Skin epidermis (tissue), 12 donors: ENCODE measurements around the gene MTPN.

Experiments
- H3K27ac ChIP-seq, 21 experiments: fragments of 200-600 bp; sonication (generic) in 11 of 21; one replicate each; pipeline ENCODE4 v1.5.0; 2020; ENCODE audit warnings: mild to moderate bottlenecking in 3 of 21, inconsistent platforms in 2 of 21, moderate library complexity in 2 of 21
- H3K4me3 ChIP-seq, 7 experiments: fragments of 200-600 bp; sonication (generic) in 2 of 7; one replicate each; pipeline ENCODE4 v1.5.0; 2020; ENCODE audit warnings: inconsistent platforms in 2 of 7, mild to moderate bottlenecking in 2 of 7, moderate library complexity in 1 of 7

The MTPN gene

DNA sequence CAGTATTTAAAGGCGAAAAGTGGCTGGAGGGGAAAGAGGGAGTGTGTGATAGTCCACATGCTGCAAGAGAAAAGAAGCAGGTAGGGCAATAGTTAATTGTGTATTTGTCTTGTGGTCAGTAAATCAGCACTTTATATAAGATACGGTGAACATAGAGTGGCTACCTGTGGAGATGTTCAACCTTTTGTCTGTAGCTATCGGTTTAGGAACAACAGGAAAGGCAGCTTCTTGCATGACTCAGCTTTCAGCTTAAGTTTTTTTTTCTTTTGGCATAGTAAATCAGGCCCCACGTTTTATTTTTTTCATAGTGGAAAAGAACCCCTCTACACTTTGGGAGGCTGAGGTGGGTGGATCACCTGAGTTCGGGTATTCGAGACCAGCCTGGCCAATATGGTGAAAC is 14.2 kb upstream of the MTPN start:
- H3K27ac ChIP-seq, result no peak overlapping the region

DNA sequence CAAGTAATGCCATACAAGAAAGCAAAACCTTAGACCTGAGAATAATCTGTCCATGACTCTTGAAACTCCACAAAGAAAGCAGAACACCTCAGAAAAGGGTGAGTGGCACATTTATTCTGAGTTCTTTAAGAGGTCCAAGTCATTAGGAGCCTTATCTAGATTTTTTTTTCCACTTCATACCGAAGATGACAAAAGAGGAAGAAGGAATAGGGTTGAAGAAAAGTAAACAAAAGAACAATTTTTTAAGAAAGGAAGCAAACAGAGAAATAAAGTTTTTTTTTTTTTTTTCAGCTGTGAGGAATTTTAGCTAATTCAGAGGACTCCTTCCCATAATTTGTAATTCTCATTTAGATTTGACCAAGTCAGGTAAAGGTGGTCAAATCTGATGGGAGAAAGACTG is 13.1 kb upstream of the MTPN start:
- H3K4me3 ChIP-seq, result no peak overlapping the region
- H3K27ac ChIP-seq, result no peak overlapping the region

More for the DNA sequence above, 14.2 kb upstream of the MTPN start:
- H3K4me3 ChIP-seq, result no peak overlapping the region

DNA sequence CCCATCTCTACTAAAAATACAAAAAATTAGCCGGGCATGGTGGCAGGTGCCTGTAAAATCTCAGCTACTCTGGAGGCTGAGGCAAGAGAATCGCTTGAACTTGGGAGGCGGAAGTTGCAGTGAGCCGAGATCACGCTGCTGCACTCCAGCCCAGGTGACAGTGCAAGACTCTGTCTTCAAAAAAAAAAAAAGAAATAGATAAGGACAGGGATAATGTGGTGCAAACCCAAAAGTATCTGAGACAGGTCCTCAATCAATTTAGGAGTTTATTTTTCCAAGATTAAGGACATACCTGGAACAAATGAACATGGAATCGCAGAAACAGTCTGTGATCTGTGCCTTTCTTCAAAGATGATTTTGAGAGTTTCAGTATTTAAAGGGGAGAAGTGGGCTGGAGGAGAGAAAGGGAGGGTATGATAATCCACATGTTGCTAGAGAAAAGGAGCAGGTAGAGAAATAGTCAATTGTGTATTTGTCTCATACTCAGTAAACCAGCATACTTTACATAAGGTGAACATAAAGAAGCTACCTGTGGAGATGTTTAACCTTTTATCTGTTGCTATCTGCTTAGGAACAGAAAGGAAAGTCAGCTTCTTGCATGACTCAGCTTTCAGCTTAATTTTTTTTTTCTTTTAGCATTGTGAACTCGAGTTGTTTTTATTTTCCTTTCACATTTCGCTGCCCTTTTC is 4.9 kb upstream of the MTPN start:
- Histone ChIP-seq H3K27ac (peak overlapping the region in 10 of 21 experiments; percentile 11 to 86 (median 73)), H3K4me3 (peak overlapping the region in 1 of 7 experiments; percentile 12)

- Histone ChIP-seq H3K4me3 (peak overlapping the region in 3 of 7 experiments; percentile 12 to 18 (median 15)), H3K27ac (peak overlapping the region in 18 of 21 experiments; percentile 7 to 86 (median 71))
These were observed 3.6 kb upstream of the MTPN start for GRCh38 chr7:135980665-135981180.

- H3K4me3 ChIP-seq, result peak overlapping the region in 2 of 7 experiments; percentile 2 to 18
- peak overlapping the region in 19 of 21 experiments; percentile 7 to 86 (median 70) for H3K27ac ChIP-seq
These were observed 2.9 kb upstream of the MTPN start for GRCh38 chr7:135980012-135980551.

DNA sequence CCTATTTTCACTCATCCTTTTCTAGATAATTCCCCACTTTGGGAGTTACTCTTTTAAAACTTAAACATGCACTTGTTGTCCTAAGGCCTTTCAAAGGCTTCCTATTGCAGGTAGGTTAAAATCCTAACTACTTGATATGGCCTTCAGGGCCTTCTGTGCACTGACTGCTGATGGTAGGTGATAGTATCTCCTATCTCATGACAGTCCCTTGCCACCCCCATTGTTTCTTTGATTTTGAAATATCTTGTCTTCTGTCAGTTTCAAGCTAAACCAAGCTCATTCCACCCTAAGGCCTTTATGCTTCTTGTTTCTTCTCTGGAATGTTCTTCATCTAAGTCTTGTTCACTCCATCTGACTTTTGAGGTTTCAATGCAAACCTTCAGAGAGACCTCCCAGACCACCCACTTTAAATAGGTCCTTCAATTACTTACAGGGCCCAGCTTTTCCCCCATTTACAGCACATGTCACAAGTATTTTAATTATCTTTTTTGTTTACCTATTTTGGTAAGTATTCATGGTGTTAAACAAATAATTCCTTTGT is 2.4 kb upstream of the MTPN start:
- Histone ChIP-seq H3K27ac (peak overlapping the region in 14 of 21 experiments; percentile 56 to 86 (median 74)), H3K4me3 (peak overlapping the region in 1 of 7 experiments; percentile 2)

DNA sequence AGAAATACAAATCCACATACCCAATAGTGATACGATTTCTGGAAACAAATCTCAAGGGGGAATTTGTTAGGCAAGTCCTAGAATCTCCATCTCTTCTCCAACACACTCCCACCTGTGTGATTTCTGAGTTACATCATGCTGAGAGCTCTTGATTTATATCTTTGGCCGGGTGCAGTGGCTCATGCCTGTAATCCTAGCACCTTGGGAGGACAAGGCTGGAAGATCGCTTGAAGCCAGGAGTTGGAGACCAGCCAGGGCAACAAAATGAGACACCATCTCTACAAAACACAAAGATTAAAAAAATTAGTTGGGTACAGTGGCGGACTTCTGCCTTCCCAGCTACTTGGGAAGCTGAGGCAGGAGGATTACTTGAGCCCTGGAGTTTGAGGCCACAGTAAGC is 1.5 kb upstream of the MTPN start:
- Histone ChIP-seq H3K27ac (peak overlapping the region in 1 of 21 experiments; percentile 86), H3K4me3 (no peak overlapping the region)

DNA sequence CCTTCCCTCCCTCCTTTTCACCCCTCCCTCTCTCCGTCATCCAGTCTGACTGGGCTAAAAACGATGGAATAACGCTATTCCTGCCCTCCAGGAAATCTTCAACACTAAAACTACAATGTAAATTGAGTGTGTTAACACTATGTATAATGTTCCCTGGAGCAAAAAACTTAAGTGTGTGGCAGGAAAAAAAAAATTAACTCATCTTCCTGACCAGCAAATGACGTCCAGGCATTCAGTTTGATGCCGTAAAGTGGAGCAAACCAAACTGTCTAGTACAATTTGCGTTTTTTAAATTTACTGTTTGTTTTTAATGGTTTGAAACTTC is 545 bp upstream of the MTPN start:
- Histone ChIP-seq H3K27ac (peak overlapping the region in 19 of 21 experiments; percentile 25 to 95 (median 89)), H3K4me3 (peak overlapping the region; percentile 73 to 97 (median 88))

DNA sequence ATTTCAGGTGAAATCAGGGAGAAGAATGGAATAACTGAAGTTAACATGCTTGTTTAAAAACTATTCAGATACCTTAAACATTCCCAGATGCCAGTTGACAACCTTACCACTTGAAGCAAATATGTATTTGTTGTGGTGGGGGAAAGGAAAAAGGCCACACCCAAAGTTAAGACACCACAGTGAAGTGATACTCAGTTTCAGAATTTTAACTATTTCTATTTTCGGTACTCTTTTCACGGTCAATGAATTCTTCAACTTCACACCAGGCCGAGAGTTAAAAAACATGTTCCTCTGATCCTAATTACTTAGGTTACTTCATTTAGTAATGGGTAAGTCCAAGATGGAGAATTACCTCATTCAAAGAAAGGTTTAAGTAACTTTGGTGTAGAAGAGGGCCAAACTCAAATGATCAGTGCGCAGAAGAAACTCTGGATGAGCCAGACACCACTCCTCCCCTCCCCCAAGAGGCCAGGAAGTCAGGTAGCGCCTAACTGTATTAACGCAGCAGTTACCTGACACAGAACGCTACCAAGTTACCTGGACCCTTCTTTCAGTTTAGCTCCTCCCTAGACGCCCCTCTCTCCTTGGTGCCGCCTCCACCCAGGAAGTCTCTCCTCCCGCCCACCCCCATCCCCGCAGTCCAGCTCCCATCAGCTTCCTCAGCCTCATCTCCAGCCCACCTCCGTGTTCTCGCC is 700 bp downstream of the MTPN start:
- peak overlapping the region; percentile 62 to 96 (median 89) for H3K27ac ChIP-seq
- H3K4me3 ChIP-seq, result peak overlapping the region; percentile 73 to 97 (median 88)

- no peak overlapping the region for H3K4me3 ChIP-seq
- no peak overlapping the region for H3K27ac ChIP-seq
These were observed 2.0 kb downstream of the MTPN start for GRCh38 chr7:135975166-135975565.

GRCh38 chr7:135974667-135975066 is 2.5 kb downstream of the MTPN start:
- no peak overlapping the region for H3K27ac ChIP-seq
- H3K4me3 ChIP-seq, result no peak overlapping the region

GRCh38 chr7:135971366-135971725 is 5.8 kb downstream of the MTPN start:
- Histone ChIP-seq H3K27ac (peak overlapping the region in 1 of 21 experiments; percentile 2), H3K4me3 (no peak overlapping the region)

GRCh38 chr7:135970682-135971365 is 6.3 kb downstream of the MTPN start:
- Histone ChIP-seq H3K4me3 (no peak overlapping the region), H3K27ac (peak overlapping the region in 1 of 21 experiments; percentile 2)

- no peak overlapping the region for H3K4me3 ChIP-seq
- H3K27ac ChIP-seq, result no peak overlapping the region
These were observed 7.1 kb downstream of the MTPN start for GRCh38 chr7:135970045-135970444.

- no peak overlapping the region for H3K4me3 ChIP-seq
- no peak overlapping the region for H3K27ac ChIP-seq
These were observed 10.7 kb downstream of the MTPN start for GRCh38 chr7:135966341-135967043.

- Histone ChIP-seq H3K27ac (no peak overlapping the region), H3K4me3 (no peak overlapping the region)
These were observed 11.6 kb downstream of the MTPN start for GRCh38 chr7:135965602-135966001.

GRCh38 chr7:135964791-135965190 is 12.4 kb downstream of the MTPN start:
- H3K27ac ChIP-seq, result peak overlapping the region in 2 of 21 experiments; percentile 26 to 53
- H3K4me3 ChIP-seq, result no peak overlapping the region

DNA sequence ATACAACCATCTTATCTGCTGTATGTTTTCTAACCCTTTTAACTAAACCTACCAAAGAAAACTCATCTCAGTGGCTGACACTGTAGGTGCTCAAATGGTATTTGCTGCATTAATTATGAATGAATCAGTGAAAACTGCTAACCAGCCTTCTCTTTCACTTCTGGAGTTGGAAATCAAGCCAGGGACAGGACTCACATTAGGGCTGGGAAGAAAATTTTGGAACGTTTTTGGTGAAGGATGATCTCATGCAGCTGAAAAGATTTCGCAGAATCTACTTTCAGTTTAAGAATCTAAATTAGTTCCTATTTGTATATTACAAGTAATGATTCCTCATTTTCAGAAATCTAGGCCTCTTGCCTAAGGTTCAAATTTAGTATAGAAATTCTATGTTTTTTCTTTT is 12.9 kb downstream of the MTPN start:
- peak overlapping the region in 2 of 21 experiments; percentile 26 to 53 for H3K27ac ChIP-seq
- no peak overlapping the region for H3K4me3 ChIP-seq

- H3K4me3 ChIP-seq, result no peak overlapping the region
- H3K27ac ChIP-seq, result no peak overlapping the region
These were observed 14.4 kb downstream of the MTPN start for GRCh38 chr7:135962802-135963201.
